H1 (cell line): ENCODE results near the gene ZNF398. TPM values are rescaled to one million over a fixed set of nuclear protein-coding genes. Genes with fewer than 3 reads are reported as not detected.

Source experiments
- CBX5 ChIP-seq: fragments of 300-800, 300-1000 bp; sonication (generic); IDR thresholded peaks from 2 replicates; pipeline ENCODE4 v1.7.1; 2016; ENCODE audit warnings: antibody characterized with exemption, low read length, low read depth
- CHD2 ChIP-seq: IDR thresholded peaks from 2 replicates; pipeline ENCODE4 v1.6.1; 2012; ENCODE audit warnings: low read length, improper control_type of control experiment
- MAFK ChIP-seq: IDR thresholded peaks from 2 replicates; pipeline ENCODE4 v1.6.1; 2012; ENCODE audit warnings: low read depth, mild to moderate bottlenecking, improper control_type of control experiment, low read length
- SAP30 ChIP-seq: fragments of 300-600 bp; sonication (generic); IDR thresholded peaks from 2 replicates; pipeline ENCODE4 v1.7.1; 2012; ENCODE audit warnings: low read length, moderate library complexity, mild to moderate bottlenecking, inconsistent platforms; ENCODE audit not compliant: insufficient read depth, insufficient replicate concordance
- SIRT6 ChIP-seq: IDR thresholded peaks from one replicate; pipeline ENCODE4 v1.7.1; 2012; ENCODE audit warnings: low read length, inconsistent platforms
- SP4 ChIP-seq: IDR thresholded peaks from 2 replicates; pipeline ENCODE4 v1.6.1; 2012; ENCODE audit warnings: low read length, inconsistent platforms
- polyA plus RNA-seq, 7 experiments: library from polyadenylated mRNA; depleted of rRNA in 3 of 7; stranded (reverse) in 5 of 7; unstranded in 2 of 7; fragments of >200 nt in 5 of 7; fragments of 200-250 nt in 2 of 7; gene quantifications; 1 replicate in 5 of 7; 2 replicates in 1 of 7; 4 replicates in 1 of 7; pipeline versions ENCODE4 v1.2.1 to v1.2.3, GENCODE V29; 2011 to 2013; ENCODE audit warnings: missing spikeins in 2 of 7, mixed read lengths in 2 of 7
- total RNA-seq: library from RNA; stranded (reverse); fragmentation: NEBNext Ultra II Directional; extraction: Animal tissue kit (Norgen Biotek cat#: 25700); gene quantifications from 2 replicates; pipeline ENCODE4 v1.2.1, GENCODE V29; 2021
- TF ChIP-seq, protein P1 (sequence below): fragments of 300-600 bp; sonication (generic); IDR thresholded peaks from 2 replicates; pipeline ENCODE4 v1.7.1; 2012; ENCODE audit warnings: low read length, moderate library complexity, mild to moderate bottlenecking, inconsistent platforms; ENCODE audit not compliant: insufficient replicate concordance

The ZNF398 gene
- total and polyA plus RNA-seq, 2 of the 8 experiments (the other 6 are each of a cell fraction or from before 2014, with no cell fraction given) = 52.7 to 63.5 TPM

DNA sequence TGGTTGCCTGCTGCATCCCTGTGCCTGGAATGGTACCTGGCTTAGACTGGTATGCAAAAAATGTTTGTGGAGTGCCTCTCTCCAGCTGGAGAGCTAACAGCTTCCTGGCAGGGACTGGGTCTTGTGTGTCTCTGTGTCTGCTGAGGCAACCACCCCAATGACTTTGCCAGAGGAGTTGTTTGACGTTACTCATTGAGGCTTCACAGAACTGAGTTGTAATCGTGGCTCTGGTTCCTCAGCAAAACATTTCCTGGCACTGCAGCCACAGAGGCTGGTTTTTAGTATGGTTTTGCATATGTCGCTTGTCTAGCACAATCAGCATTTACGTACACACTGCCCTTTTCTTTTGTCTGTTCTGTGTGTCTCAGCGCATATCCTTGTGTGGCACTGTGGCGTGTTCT lies 55.6 kb downstream of the ZNF398 start (continued):
- TF ChIP-seq CBX5 (no peak), SIRT6 (no peak), SP4 (no peak), SAP30 (no peak), CHD2 (no peak), MAFK (no peak)
- TF ChIP-seq, protein P1, sequence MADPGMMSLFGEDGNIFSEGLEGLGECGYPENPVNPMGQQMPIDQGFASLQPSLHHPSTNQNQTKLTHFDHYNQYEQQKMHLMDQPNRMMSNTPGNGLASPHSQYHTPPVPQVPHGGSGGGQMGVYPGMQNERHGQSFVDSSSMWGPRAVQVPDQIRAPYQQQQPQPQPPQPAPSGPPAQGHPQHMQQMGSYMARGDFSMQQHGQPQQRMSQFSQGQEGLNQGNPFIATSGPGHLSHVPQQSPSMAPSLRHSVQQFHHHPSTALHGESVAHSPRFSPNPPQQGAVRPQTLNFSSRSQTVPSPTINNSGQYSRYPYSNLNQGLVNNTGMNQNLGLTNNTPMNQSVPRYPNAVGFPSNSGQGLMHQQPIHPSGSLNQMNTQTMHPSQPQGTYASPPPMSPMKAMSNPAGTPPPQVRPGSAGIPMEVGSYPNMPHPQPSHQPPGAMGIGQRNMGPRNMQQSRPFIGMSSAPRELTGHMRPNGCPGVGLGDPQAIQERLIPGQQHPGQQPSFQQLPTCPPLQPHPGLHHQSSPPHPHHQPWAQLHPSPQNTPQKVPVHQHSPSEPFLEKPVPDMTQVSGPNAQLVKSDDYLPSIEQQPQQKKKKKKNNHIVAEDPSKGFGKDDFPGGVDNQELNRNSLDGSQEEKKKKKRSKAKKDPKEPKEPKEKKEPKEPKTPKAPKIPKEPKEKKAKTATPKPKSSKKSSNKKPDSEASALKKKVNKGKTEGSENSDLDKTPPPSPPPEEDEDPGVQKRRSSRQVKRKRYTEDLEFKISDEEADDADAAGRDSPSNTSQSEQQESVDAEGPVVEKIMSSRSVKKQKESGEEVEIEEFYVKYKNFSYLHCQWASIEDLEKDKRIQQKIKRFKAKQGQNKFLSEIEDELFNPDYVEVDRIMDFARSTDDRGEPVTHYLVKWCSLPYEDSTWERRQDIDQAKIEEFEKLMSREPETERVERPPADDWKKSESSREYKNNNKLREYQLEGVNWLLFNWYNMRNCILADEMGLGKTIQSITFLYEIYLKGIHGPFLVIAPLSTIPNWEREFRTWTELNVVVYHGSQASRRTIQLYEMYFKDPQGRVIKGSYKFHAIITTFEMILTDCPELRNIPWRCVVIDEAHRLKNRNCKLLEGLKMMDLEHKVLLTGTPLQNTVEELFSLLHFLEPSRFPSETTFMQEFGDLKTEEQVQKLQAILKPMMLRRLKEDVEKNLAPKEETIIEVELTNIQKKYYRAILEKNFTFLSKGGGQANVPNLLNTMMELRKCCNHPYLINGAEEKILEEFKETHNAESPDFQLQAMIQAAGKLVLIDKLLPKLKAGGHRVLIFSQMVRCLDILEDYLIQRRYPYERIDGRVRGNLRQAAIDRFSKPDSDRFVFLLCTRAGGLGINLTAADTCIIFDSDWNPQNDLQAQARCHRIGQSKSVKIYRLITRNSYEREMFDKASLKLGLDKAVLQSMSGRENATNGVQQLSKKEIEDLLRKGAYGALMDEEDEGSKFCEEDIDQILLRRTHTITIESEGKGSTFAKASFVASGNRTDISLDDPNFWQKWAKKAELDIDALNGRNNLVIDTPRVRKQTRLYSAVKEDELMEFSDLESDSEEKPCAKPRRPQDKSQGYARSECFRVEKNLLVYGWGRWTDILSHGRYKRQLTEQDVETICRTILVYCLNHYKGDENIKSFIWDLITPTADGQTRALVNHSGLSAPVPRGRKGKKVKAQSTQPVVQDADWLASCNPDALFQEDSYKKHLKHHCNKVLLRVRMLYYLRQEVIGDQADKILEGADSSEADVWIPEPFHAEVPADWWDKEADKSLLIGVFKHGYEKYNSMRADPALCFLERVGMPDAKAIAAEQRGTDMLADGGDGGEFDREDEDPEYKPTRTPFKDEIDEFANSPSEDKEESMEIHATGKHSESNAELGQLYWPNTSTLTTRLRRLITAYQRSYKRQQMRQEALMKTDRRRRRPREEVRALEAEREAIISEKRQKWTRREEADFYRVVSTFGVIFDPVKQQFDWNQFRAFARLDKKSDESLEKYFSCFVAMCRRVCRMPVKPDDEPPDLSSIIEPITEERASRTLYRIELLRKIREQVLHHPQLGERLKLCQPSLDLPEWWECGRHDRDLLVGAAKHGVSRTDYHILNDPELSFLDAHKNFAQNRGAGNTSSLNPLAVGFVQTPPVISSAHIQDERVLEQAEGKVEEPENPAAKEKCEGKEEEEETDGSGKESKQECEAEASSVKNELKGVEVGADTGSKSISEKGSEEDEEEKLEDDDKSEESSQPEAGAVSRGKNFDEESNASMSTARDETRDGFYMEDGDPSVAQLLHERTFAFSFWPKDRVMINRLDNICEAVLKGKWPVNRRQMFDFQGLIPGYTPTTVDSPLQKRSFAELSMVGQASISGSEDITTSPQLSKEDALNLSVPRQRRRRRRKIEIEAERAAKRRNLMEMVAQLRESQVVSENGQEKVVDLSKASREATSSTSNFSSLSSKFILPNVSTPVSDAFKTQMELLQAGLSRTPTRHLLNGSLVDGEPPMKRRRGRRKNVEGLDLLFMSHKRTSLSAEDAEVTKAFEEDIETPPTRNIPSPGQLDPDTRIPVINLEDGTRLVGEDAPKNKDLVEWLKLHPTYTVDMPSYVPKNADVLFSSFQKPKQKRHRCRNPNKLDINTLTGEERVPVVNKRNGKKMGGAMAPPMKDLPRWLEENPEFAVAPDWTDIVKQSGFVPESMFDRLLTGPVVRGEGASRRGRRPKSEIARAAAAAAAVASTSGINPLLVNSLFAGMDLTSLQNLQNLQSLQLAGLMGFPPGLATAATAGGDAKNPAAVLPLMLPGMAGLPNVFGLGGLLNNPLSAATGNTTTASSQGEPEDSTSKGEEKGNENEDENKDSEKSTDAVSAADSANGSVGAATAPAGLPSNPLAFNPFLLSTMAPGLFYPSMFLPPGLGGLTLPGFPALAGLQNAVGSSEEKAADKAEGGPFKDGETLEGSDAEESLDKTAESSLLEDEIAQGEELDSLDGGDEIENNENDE = no peak
